ENCODE data around the gene OR10D3.
"Not testable (repeated sequence)": the region's sequence is repeated elsewhere in the genome, so short reads cannot be mapped to it uniquely, and the experiment has no call there.

Gene OR10D3

DNA sequence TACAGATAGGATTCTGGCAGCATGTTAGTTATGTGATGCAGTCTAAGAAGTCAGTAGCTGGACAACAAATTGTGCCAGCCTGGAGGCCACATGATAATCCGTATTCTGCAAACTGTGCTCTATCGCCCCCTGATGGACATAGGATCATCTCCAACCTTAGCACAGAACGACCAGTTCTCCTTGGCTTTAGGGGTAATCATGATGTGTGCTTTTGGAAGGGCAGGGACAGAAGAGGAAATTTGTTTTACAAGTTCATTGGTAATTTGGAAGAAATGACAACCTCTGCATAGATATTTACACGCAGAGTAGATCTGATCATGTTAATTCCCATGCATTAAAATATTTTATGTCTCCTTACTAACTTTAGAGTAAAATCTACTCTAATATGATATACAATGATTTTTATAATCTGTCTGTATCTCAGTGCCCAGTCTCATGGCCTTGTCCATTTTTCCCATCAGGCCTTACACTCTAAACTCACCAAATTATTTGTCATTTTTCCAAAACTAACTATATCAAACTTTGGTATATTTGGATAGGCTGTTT lies 12.1 kb downstream of the OR10D3 start:
- peak; percentile 44 for DNase-seq

DNA sequence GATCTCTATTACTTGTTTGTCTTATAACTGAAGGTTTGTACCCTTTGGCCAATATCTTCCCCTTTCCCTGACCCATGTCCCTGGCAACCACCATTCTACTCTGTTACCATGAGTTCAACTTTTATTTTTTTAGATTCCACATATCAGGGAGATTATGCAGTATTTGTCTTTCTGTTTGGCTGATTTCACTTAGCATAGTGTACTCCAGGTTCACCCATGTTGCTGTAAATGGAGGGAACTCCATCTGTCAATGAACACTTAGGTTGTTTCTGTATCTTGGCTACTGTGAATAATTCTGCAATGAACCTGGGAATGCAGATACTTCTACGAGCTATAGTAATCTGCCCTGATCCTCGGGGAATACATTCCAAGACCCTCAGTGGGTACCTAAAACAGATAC lies 14.9 kb downstream of the OR10D3 start:
- DNase-seq: no peak

DNA sequence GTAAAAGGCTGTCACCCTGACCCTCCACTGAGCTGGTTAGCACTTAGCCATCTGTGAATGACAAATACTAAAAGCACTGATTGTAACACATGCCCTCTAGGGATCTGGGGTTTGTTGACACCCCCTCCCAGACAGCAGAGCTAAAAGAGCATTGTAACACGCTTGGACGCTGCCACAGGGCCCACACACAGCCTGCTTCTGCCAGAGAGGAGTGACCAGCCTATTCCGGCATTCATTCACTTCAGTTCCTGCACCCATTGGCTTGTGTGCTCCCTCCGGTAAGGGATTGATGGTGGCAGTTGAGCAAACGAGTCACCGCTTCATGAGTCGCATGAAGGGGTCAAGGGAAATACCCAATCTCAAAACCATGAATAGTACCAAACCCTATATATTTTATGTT lies 15.8 kb downstream of the OR10D3 start:
- no peak for DNase-seq

DNA sequence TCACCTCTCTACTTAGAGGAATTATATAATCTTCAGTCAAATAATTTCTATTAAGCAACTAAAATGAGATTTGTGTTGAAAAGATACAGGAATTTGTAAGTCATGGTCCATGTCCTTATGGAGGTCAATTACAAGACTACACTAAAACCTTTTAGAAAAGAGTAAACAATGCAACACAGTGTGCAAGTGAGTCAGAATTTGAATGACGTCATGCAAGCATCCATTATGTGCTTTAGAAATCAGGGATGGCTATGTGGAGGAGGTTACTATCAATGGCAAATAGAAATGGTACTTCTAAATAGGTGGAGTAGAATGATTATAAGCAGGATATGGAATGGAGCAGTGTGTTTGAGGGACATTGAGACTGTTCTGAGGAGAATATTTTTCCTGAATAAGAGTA lies 16.6 kb downstream of the OR10D3 start:
- DNase-seq: no peak

GRCh38 chr11:124200671-124201070 lies 17.5 kb downstream of the OR10D3 start:
- DNase-seq: no peak

- no peak for DNase-seq
These were observed 19.8 kb downstream of the OR10D3 start for GRCh38 chr11:124202951-124203350.

GRCh38 chr11:124204008-124204407 lies 20.9 kb downstream of the OR10D3 start:
- DNase-seq: no peak

GRCh38 chr11:124207102-124207792 lies 24.1 kb downstream of the OR10D3 start:
- DNase-seq: no peak

- DNase-seq: no peak
These were observed 26.7 kb downstream of the OR10D3 start for GRCh38 chr11:124209824-124210357.

- no peak for DNase-seq
These were observed 27.3 kb downstream of the OR10D3 start for GRCh38 chr11:124210421-124210820.

DNA sequence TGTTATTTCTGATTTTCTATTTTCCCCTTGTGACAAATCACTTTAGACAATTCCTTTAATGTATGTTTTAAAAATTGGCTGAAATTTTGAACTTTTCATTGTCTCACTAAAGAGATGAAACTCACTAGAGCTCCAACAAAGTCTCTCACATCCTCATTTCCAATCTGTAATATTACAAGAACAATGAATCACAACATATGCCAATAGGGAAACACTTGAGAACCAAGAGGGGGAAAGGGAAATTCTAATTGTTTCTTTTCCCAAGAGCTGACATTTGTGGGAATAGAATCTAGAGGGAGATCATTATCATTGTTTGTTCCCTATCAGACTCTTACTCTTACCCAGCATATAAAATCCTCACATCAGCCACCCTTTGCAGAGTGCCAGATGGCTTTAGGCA lies 28.2 kb downstream of the OR10D3 start:
- DNase-seq: no peak

- no peak for DNase-seq
These were observed 30.9 kb downstream of the OR10D3 start for GRCh38 chr11:124214027-124214426.

- no peak for DNase-seq
These were observed 36.0 kb downstream of the OR10D3 start for GRCh38 chr11:124219126-124219525.

- no peak for DNase-seq
These were observed 39.3 kb downstream of the OR10D3 start for GRCh38 chr11:124222407-124222806.

DNA sequence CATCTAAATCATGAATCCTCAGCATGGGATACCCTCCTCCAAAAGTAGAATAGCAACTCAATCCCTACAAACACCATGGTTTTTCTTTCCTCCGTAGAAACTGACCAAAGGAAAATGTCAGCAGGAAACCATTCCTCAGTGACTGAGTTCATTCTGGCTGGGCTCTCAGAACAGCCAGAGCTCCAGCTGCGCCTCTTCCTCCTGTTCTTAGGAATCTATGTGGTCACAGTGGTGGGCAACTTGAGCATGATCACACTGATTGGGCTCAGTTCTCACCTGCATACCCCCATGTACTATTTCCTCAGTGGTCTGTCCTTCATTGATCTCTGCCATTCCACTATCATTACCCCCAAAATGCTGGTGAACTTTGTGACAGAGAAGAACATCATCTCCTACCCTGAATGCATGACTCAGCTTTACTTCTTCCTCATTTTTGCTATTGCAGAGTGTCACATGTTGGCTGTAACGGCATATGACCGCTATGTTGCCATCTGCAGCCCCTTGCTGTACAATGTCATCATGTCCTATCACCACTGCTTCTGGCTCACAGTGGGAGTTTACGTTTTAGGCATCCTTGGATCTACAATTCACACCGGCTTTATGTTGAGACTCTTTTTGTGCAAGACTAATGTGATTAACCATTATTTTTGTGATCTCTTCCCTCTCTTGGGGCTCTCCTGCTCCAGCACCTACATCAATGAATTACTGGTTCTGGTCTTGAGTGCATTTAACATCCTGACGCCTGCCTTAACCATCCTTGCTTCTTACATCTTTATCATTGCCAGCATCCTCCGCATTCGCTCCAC lies 41.7 kb downstream of the OR10D3 start:
- not testable (repeated sequence) for DNase-seq

DNA sequence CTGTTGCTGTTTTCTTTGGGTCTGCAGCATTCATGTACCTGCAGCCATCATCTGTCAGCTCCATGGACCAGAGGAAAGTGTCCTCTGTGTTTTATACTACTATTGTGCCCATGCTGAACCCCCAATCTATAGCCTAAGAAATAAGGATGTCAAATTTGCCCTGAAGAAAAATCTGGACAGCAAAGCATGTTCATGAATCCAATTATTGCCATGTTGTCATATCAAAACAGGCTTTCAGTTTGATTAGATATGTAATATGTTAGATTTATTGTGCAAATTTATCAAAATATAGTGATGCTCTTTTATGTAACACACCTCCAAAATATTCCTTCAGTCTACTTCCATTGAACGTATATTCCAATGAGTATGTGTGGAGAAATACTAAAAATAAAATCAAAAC lies 42.3 kb downstream of the OR10D3 start:
- DNase-seq: no peak

DNA sequence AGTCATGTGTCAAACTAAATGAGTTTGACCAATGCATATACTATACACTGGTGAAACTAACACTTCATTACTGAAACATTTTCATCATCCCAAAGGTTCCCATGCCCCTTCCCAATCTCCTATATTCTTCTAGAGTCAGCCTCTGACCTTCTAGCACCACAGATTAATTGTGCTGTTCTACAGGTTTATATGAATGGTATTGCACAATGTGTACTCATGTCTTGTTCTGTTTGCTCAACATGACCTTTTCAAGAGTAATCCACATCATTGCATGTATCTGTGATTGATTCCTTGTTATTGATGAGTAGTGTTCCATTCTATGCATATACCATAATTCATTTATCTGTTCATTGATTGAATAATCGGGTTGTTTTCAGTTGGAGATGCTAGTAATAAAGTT lies 50.2 kb downstream of the OR10D3 start:
- no peak for DNase-seq
